Suprapubic skin (tissue), 4 donors: ENCODE results near the gene KREMEN1. TPM values are rescaled to one million over a fixed set of nuclear protein-coding genes. Genes with fewer than 3 reads are reported as not detected.

Experiments
- DNase-seq, 2 donors: peaks; one replicate each; pipeline ENCODE4 v3.0.0-alpha.2; 2019; ENCODE audit warnings: low spot score in 2 of 2
- H3K27ac ChIP-seq: fragments of 200-600 bp; sonication (generic); one replicate; pipeline ENCODE4 v1.5.1; 2019
- H3K27me3 ChIP-seq: fragments of 200-600 bp; sonication (generic); one replicate; pipeline ENCODE4 v1.5.1; 2019
- H3K36me3 ChIP-seq: fragments of 200-600 bp; sonication (generic); one replicate; pipeline ENCODE4 v1.5.1; 2019
- H3K4me1 ChIP-seq: fragments of 200-600 bp; sonication (generic); one replicate; pipeline ENCODE4 v1.5.1; 2019
- H3K4me3 ChIP-seq: fragments of 200-600 bp; sonication (generic); one replicate; pipeline ENCODE4 v1.5.1; 2019; ENCODE audit warnings: mild to moderate bottlenecking
- H3K9me3 ChIP-seq: fragments of 200-600 bp; sonication (generic); one replicate; pipeline ENCODE4 v1.5.1; 2019
- EP300 ChIP-seq: sonication (generic); formaldehyde crosslinking; IDR thresholded peaks from one replicate; pipeline ENCODE4 v1.6.1; 2017; ENCODE audit warnings: antibody characterized with exemption
- POLR2A ChIP-seq, 2 donors: fragments of 450-650 bp; IDR thresholded peaks; one replicate each; pipeline ENCODE4 v1.6.1; 2017; ENCODE audit warnings: antibody characterized with exemption in 2 of 2, mild to moderate bottlenecking in 2 of 2, moderate library complexity in 2 of 2
- POLR2AphosphoS5 ChIP-seq, 3 donors: sonication (generic); formaldehyde crosslinking; IDR thresholded peaks; one replicate each; pipeline ENCODE4 v1.6.1; 2017; ENCODE audit warnings: antibody characterized with exemption in 3 of 3
- WGBS: methylation state at CpG from one replicate; pipeline ENCODE4 v1.1.5; 2018; 5-methylcytosine and 5-hydroxymethylcytosine counted together
- total RNA-seq, 4 donors: library from RNA; depleted of rRNA; stranded (reverse); fragments of >200 nt; gene quantifications; one replicate each; pipeline ENCODE4 v1.1.0, GENCODE V29; 2016
- TF ChIP-seq, protein P1 (sequence below), 2 donors: fragments of 200-600 bp in 1 of 2; fragments of 450-650 bp in 1 of 2; sonication (generic) in 1 of 2; IDR thresholded peaks; one replicate each; pipeline ENCODE4 v1.5.1; 2016 to 2019; ENCODE audit warnings: antibody characterized with exemption in 2 of 2, mild to moderate bottlenecking in 1 of 2, moderate library complexity in 1 of 2

Gene KREMEN1
- total RNA-seq, 4 donors from 2014 or later, result 51.6 to 71.1 (median 60.9) TPM

DNA sequence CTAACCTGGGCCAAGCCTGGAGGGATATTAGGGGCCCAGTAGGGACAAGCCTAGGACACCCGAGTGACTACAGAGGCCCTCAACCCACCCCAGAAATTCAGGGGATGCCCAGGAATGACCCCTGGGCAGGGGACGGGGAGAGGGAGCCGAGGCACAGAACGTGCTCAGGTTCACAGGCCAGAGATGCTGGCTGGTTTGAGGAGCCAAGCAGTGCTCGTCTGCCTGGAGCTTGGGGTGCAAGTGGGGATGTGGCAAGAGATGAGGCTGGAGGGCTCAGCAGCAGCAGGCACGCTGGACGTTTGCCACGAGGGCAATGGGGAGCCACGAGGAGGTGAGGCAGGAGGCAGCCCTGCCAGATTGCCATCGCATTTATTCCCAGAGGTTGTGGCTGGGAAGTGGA lies 98.9 kb downstream of the KREMEN1 start:
- no peak for TF ChIP-seq POLR2AphosphoS5 (IDR thresholded peaks at IDR 0.05)
- TF ChIP-seq POLR2A (IDR thresholded peaks at IDR 0.05), result no peak
- TF ChIP-seq EP300, result no peak
- TF ChIP-seq, protein P1, sequence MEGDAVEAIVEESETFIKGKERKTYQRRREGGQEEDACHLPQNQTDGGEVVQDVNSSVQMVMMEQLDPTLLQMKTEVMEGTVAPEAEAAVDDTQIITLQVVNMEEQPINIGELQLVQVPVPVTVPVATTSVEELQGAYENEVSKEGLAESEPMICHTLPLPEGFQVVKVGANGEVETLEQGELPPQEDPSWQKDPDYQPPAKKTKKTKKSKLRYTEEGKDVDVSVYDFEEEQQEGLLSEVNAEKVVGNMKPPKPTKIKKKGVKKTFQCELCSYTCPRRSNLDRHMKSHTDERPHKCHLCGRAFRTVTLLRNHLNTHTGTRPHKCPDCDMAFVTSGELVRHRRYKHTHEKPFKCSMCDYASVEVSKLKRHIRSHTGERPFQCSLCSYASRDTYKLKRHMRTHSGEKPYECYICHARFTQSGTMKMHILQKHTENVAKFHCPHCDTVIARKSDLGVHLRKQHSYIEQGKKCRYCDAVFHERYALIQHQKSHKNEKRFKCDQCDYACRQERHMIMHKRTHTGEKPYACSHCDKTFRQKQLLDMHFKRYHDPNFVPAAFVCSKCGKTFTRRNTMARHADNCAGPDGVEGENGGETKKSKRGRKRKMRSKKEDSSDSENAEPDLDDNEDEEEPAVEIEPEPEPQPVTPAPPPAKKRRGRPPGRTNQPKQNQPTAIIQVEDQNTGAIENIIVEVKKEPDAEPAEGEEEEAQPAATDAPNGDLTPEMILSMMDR (IDR thresholded peaks at IDR 0.05), result no peak
- no peak overlapping the region for H3K27ac ChIP-seq
- no peaks in the 10 kb centered on the region for H3K36me3 ChIP-seq
- DNase-seq, result no peak
- H3K9me3 ChIP-seq, result peaks cover 15% of the 10 kb centered on the region
- no peaks in the 10 kb centered on the region for H3K27me3 ChIP-seq
- no peak overlapping the region for H3K4me3 ChIP-seq
- no peaks in the 10 kb centered on the region for H3K4me1 ChIP-seq
- WGBS, result 78% methylated on average over 10 of the region's 10 CpGs

DNA sequence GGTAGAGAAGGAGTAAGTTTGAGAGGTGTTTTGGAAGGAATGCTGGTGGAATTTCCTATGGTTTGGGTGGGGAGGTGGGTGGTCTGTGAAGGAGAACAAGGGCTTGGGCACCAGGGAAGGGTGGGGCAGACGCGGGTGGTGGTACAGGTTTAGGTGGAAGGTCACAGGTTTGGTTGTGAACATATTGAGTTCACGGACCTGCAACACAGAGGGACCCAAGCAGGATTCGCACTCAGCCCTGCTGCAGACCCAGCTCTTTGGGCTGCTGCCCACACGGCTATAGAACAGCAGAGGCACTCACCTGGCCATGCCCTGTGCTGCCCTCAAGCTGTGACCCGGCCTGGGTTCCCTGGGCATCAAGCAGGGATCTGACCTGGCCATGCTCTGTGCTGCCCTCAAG lies 99.4 kb downstream of the KREMEN1 start:
- WGBS, result 92% methylated on average over 4 of the region's 6 CpGs
- Histone ChIP-seq H3K9me3 (peaks cover 15% of the 10 kb centered on the region), H3K36me3 (no peaks in the 10 kb centered on the region), H3K4me1 (no peaks in the 10 kb centered on the region), H3K27me3 (no peaks in the 10 kb centered on the region), H3K27ac (no peak overlapping the region), H3K4me3 (no peak overlapping the region)
- TF ChIP-seq POLR2AphosphoS5 (IDR thresholded peaks at IDR 0.05), result no peak
- TF ChIP-seq, protein P1 (IDR thresholded peaks at IDR 0.05), result no peak
- TF ChIP-seq EP300, result no peak
- no peak for TF ChIP-seq POLR2A (IDR thresholded peaks at IDR 0.05)
- DNase-seq, result no peak

DNA sequence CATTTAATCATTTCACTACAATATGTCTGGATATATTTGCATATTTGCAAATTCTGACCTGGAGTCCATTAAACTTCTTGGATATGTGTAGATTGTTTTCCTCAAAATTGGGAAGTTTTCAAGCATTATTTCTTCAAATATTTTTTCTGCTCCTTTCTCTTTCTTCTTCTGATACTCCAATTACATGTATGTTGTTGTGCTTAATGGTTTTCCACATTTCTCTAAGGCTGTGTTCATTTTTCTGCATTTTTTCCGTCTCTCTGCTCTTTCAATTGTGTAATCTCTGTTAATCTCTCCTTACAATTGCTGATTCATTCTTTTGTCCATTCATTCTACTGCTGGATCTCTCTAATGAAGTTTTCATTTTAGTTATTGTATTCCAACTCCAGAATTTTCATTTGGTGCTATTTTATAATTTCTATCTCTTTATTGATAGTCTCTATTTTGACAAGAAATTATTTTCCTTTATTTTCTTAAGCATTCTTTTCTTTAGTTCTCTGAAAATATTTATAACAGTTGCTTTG lies 102.5 kb downstream of the KREMEN1 start:
- DNase-seq, result no peak
- WGBS, result 90% methylated on average over 1 of the region's 1 CpG
- Histone ChIP-seq H3K4me3 (no peak overlapping the region), H3K27ac (no peak overlapping the region), H3K36me3 (no peaks in the 10 kb centered on the region), H3K9me3 (peaks cover 15% of the 10 kb centered on the region), H3K27me3 (no peaks in the 10 kb centered on the region), H3K4me1 (no peaks in the 10 kb centered on the region)
- TF ChIP-seq POLR2AphosphoS5 (IDR thresholded peaks at IDR 0.05) (no peak), POLR2A (IDR thresholded peaks at IDR 0.05) (no peak), EP300 (no peak)
- TF ChIP-seq, protein P1 (IDR thresholded peaks at IDR 0.05), result no peak

GRCh38 chr22:29183971-29184848 lies 111.4 kb downstream of the KREMEN1 start:
- no peaks in the 10 kb centered on the region for H3K9me3 ChIP-seq
- TF ChIP-seq POLR2A (IDR thresholded peaks at IDR 0.05) (no peak), POLR2AphosphoS5 (IDR thresholded peaks at IDR 0.05) (no peak), EP300 (no peak)
- TF ChIP-seq, protein P1 (IDR thresholded peaks at IDR 0.05), result no peak
- no peaks in the 10 kb centered on the region for H3K36me3 ChIP-seq
- H3K27ac ChIP-seq, result no peak overlapping the region
- peaks cover 3% of the 10 kb centered on the region for H3K4me1 ChIP-seq
- WGBS, result 92% methylated on average over 19 of the region's 19 CpGs
- no peak for DNase-seq
- H3K4me3 ChIP-seq, result no peak overlapping the region
- H3K27me3 ChIP-seq, result no peaks in the 10 kb centered on the region

DNA sequence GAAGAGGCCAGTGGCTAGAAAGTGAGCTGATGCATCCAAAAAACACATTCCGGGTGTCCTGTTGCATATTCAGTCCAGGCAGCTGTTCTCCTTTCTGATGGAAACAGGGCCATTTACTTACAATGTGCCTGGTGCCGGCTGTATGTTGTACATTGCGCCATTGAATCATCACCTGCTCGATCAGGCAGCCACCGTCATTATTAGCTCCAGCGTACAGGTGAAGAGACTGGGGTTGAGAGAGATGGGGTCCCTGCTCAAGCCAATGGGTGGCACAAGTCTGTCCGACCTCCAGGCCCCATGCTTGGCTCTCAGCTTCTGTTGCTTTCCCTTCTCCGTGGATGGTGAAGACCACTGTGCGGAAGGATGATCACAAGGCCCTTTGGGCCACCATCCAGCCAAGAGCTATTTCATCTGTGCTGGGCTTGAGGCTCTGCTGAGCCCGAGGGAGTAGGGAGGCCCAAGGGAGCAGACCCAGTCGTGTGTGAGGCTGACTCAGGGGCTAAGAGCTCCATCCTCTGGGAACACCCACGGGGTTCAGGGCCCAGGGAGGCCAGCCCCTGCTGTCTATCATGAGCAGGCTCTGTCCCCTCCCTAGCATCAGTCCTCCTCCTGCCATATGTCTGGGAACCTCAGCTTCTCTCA lies 112.1 kb downstream of the KREMEN1 start:
- H3K9me3 ChIP-seq, result no peaks in the 10 kb centered on the region
- no peak overlapping the region for H3K27ac ChIP-seq
- H3K36me3 ChIP-seq, result no peaks in the 10 kb centered on the region
- H3K27me3 ChIP-seq, result no peaks in the 10 kb centered on the region
- H3K4me3 ChIP-seq, result no peak overlapping the region
- peaks cover 3% of the 10 kb centered on the region for H3K4me1 ChIP-seq
- WGBS, result 87% methylated on average over 11 of the region's 12 CpGs
- TF ChIP-seq, protein P1 (IDR thresholded peaks at IDR 0.05), result no peak
- no peak for TF ChIP-seq POLR2A (IDR thresholded peaks at IDR 0.05)
- TF ChIP-seq POLR2AphosphoS5 (IDR thresholded peaks at IDR 0.05), result no peak
- TF ChIP-seq EP300, result no peak
- no peak for DNase-seq
